ENCODE data around the gene SLC9A7.
A peak's percentile ranks its signal among the peaks of the same experiment; 100 is the strongest.

The SLC9A7 gene

DNA sequence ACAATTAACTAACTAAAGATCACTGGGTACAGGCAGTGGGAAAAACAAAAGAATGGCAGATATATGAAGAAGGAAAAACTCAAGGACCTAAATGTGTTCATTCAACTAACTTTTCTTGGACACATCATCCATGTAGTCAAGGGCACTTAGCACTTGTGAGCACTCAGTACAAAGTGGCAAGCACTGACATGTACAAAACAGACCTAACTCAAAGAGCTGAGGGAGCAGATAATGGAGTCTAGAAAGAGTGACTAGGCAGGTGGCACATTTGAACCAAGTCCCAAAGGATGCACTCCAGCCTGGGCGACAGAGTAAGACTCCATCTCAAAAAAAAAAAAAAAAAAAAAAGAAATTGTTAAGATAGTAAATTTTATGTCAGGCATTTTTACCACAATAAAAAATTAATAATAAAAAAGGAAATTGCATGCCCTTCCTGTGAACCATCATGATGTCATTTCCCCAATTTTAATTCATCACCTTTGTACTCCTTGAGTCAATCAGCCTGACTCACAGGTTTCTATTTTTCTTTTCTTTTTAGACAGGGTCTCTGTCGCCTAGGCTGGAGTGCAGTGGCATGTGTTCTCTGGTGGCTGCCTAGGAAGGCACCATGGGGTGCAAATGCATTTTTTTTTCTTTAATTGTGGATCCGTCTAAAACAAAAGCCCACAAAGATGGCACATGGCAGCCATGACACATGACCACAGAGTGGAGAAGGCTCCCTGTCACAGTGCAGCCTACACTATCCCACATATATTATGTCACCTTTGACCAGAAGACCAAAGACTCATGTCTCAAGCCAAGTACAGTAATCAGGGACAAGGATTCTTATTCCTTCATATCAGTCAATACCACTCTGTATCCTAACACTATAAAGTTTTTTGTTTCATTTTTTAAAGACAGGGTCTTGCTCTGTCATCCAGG is 93.4 kb downstream of the SLC9A7 start:
- H3K4me1 Mint-ChIP-seq (ENCODE audit: low read depth) = peaks cover 13% of the 10 kb centered on the region
- peak overlapping the region; percentile 58 for H3K27ac Mint-ChIP-seq
- H3K4me3 Mint-ChIP-seq = no peak overlapping the region
- no peaks in the 10 kb centered on the region for H3K27me3 Mint-ChIP-seq
- no peaks in the 10 kb centered on the region for H3K9me3 Mint-ChIP-seq (ENCODE audit: low read depth)
- peaks cover 8% of the 10 kb centered on the region for H3K36me3 Mint-ChIP-seq

DNA sequence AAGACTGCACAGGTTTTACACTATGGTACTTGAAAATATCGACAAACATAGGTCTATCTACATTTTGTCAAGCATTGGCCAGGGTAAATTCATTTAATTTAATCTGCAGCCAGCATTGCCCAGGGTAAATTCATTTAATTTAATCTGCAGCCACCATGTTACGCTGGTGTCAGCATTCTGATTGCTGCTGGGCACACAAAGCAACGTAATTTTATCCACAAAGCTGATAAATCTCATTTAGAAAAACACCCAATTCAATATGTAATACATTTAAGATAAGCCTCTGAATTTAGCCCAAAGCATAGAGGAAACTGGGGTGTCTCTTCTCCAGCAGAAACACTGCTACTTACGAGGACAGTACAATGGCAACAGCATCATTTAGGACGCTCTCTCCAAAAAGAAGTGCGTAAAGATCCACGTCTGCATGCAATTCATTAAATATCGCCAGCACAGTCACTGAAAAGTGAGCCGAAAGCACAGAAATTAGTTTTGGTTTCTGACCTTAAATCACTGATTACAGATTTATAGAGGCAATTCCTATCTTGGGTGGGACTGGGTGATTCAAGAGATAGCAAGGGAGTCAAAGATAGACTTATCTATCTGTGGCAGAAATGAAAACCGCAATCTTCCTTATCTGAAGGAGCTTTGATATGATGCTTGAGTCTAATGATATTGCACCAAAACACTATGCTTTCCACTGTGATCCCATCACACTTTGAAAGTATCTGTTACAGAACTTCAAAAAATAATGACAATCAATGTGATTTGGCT is 96.5 kb downstream of the SLC9A7 start:
- Mint-ChIP-seq H3K9me3 (ENCODE audit: low read depth) (no peaks in the 10 kb centered on the region), H3K27ac (no peak overlapping the region), H3K36me3 (peaks cover 5% of the 10 kb centered on the region), H3K4me1 (ENCODE audit: low read depth) (peaks cover 13% of the 10 kb centered on the region), H3K27me3 (no peaks in the 10 kb centered on the region), H3K4me3 (no peak overlapping the region)

DNA sequence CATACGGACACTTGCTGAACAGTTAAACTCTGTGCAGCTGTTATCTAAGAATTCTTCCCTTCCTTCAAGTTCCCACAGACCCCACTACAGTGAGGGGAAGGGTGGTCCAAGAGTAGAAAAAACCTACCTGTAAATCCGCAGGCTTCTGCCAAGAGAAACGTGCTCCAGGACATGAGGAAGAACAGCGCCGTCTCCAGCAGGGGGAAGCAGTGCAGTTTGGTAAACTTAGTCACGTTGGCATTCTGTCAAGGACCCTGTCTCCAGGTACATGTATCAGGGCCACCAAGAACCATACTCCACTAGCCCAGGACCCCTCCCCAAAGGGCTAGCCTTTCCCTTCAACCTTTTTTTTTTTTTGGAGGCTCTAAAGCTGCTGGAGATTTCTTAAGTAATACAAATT is 105.4 kb downstream of the SLC9A7 start:
- Mint-ChIP-seq H3K27ac (no peak overlapping the region), H3K9me3 (ENCODE audit: low read depth) (no peaks in the 10 kb centered on the region), H3K27me3 (no peaks in the 10 kb centered on the region), H3K4me3 (no peak overlapping the region), H3K4me1 (ENCODE audit: low read depth) (no peaks in the 10 kb centered on the region), H3K36me3 (peaks cover 6% of the 10 kb centered on the region)

DNA sequence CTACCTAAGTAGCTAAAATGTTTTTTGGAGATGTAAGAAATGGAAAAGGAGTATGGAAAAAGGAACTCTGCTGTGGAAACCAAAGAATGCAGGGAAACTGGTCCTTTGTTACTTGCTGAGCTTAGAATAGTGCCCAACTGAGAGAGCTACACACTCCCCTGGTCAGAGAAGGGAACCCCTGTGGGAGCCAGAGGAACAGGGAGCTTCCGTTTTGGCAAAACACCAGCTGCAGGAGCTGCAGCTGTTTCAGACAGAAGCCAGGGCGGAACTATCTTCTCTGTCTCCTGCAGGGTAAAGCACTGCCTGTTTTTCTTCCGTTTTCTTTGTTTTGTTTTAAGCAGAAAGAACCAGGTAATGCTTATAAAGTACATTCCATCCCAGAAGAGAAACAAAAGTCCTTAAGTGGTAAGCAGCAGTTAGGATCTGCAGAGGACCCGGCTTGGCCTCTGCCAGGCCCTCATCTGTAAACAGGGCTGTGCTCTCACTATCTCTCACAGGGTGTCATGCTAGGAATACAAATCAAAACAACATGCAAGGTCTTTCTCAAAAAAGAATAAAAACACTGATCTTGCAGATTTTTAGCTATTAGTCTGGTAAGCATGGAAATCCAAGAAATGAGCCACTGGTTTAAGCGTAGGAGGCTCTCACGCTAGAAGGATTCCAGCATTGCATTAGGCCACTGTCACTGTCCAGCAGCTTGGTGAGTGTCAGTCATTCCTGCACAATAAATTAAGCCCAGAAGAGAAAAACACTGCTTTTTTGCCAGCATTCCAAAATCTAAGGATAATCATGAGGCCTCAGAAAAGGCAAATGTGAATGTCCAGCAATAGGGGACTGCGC is 109.3 kb downstream of the SLC9A7 start:
- no peaks in the 10 kb centered on the region for H3K27me3 Mint-ChIP-seq
- H3K27ac Mint-ChIP-seq = no peak overlapping the region
- no peaks in the 10 kb centered on the region for H3K9me3 Mint-ChIP-seq (ENCODE audit: low read depth)
- no peak overlapping the region for H3K4me3 Mint-ChIP-seq
- no peaks in the 10 kb centered on the region for H3K4me1 Mint-ChIP-seq (ENCODE audit: low read depth)
- H3K36me3 Mint-ChIP-seq = peaks cover 6% of the 10 kb centered on the region

DNA sequence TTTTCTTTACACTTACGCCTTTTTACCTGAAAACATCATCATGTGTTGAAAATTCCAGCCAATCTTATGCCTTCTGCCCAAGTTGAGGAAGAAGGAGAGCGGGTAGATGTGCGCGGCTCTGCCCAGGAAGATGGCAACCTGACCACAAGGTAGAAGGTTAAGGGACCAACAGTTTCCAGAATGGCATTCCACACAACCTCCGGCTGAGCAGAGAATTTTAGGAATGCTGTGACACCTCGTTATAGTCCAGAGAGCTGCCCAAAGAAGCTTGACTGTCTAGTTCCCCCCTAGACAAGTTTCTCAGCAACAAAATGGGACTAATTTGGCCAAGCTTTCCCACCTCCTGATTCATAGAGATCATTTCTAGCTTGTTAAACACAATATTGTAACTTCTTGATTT is 110.3 kb downstream of the SLC9A7 start:
- H3K9me3 Mint-ChIP-seq (ENCODE audit: low read depth) = no peaks in the 10 kb centered on the region
- H3K4me1 Mint-ChIP-seq (ENCODE audit: low read depth) = no peaks in the 10 kb centered on the region
- no peak overlapping the region for H3K27ac Mint-ChIP-seq
- H3K36me3 Mint-ChIP-seq = peaks cover 6% of the 10 kb centered on the region
- H3K27me3 Mint-ChIP-seq = no peaks in the 10 kb centered on the region
- no peak overlapping the region for H3K4me3 Mint-ChIP-seq

DNA sequence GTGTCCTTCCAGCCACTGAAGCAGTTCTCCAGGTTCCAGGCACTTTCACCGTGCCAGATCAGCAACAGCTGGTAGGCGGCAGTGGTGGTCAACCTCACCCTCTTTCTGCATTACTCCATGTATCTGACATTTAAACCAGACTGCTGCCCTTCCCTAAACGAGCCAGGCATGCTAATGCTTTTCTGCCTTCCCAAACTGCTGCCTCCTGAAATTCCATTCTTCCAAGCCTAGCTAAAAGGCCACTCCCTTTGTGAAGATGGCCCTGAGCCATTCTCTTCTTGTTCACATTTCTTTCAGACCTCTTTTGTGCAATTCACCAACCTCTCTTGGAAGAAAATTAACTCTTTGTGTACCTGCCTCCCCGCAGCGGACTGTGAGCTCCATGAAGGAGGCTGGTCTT is 111.7 kb downstream of the SLC9A7 start:
- Mint-ChIP-seq H3K9me3 (ENCODE audit: low read depth) (no peaks in the 10 kb centered on the region), H3K4me1 (ENCODE audit: low read depth) (no peaks in the 10 kb centered on the region), H3K36me3 (peaks cover 9% of the 10 kb centered on the region), H3K27ac (no peak overlapping the region), H3K4me3 (no peak overlapping the region), H3K27me3 (no peaks in the 10 kb centered on the region)

DNA sequence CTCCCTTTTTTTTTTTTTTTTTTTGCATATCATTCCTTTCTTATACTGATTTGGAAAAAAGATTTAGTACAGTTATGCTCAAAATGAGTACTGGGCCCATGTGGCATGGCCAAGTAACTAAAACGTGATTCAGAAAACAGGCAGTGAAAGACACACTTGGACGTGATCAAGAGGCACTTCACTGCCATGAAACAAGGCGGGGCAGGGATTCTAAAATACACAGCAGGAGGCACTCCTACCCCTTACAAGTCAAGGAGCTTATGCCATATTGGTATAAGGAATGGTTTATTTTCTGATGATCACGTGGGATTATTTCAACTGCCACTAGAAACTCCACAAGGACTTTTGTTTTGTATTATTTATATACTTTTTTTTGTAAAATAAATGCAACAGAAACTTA is 113.3 kb downstream of the SLC9A7 start:
- Mint-ChIP-seq H3K27me3 (no peaks in the 10 kb centered on the region), H3K4me1 (ENCODE audit: low read depth) (peaks cover 3% of the 10 kb centered on the region), H3K4me3 (no peak overlapping the region), H3K27ac (no peak overlapping the region), H3K9me3 (ENCODE audit: low read depth) (no peaks in the 10 kb centered on the region), H3K36me3 (peaks cover 7% of the 10 kb centered on the region)

DNA sequence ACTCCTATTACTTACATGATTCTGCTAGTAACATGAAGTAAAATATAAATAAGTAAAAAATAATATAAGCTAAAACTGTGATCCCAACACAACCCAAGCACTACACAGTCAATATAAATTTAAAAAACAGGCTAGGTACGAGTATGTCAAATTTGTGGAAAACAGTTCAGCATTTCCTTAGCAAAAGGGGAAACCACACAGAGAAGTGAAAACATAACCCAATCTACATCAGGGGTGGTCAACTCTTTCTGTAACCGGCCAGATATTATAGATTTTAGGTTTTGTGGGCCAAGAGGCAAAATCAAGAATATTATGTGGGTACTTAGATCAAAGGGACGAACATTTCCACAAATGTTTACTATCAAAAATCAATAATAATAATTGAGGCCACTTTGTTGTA is 115.3 kb downstream of the SLC9A7 start:
- no peak overlapping the region for H3K4me3 Mint-ChIP-seq
- no peak overlapping the region for H3K27ac Mint-ChIP-seq
- H3K4me1 Mint-ChIP-seq (ENCODE audit: low read depth) = peaks cover 3% of the 10 kb centered on the region
- H3K9me3 Mint-ChIP-seq (ENCODE audit: low read depth) = no peaks in the 10 kb centered on the region
- no peaks in the 10 kb centered on the region for H3K27me3 Mint-ChIP-seq
- peaks cover 3% of the 10 kb centered on the region for H3K36me3 Mint-ChIP-seq

DNA sequence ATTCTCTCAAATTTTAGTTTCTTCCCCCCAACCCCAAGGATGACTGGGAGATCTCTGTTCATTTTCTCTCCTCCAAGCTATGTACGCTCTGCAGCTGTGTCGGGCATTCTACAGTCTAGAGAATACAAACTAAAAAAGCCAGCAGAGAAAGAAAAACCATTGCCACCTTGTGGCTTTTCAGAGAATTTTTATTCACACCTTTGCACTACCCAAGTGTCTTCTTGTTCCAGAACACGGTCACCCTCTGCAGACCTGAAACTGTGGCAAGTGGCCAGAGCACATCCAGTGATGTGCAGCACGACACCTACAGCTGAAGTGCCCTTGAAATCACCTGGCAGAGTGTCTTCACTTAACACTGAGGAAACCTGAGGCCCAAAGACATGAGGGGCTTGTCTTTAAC is 116.8 kb downstream of the SLC9A7 start:
- Mint-ChIP-seq H3K4me3 (no peak overlapping the region), H3K36me3 (peaks cover 3% of the 10 kb centered on the region)

DNA sequence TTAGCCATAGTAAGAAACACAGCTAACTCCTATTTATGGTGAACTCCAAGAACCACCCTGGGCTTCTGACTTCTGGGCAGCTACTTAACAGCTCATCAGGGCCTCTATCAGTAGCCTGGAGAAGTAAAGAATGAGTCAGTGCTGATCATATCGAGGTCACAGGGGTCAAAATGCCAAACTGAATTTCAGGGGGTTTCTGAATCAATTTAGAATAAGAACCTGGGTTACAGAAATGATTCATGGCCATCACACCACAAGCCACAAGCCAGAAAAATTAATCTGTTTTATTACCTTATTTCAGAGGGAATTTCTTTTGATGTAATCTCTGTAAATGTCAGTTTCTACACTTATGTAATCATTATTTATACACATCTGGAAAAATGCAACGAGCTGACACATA is 121.0 kb downstream of the SLC9A7 start:
- no peaks in the 10 kb centered on the region for H3K27me3 Mint-ChIP-seq
- peaks cover under 1% of the 10 kb centered on the region for H3K36me3 Mint-ChIP-seq
- no peaks in the 10 kb centered on the region for H3K9me3 Mint-ChIP-seq (ENCODE audit: low read depth)
- H3K4me3 Mint-ChIP-seq = no peak overlapping the region
- H3K27ac Mint-ChIP-seq = no peak overlapping the region
- peaks cover 25% of the 10 kb centered on the region for H3K4me1 Mint-ChIP-seq (ENCODE audit: low read depth)

More for the DNA sequence above, 116.8 kb downstream of the SLC9A7 start:
- H3K27ac Mint-ChIP-seq = no peak overlapping the region
- no peaks in the 10 kb centered on the region for H3K9me3 Mint-ChIP-seq (ENCODE audit: low read depth)
- H3K27me3 Mint-ChIP-seq = no peaks in the 10 kb centered on the region
- H3K4me1 Mint-ChIP-seq (ENCODE audit: low read depth) = peaks cover 12% of the 10 kb centered on the region

DNA sequence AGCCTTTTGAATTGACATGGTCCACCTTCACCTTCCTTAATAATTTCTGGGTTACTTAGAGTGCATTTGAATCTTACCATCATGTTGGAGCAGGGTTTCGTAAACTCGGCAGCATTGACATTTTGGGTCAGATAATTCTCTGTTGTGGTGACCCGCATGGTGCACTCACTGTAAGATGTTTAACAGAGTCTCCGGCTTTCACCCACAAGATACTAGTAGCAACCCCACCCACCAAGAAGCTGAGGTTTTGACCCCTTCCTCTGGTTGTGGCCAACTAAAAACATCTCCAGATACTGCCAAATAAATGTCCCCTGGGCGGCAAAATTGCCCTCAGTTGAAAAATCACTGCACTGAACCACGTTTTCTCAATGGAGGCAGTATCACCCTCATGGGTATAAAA is 122.7 kb downstream of the SLC9A7 start:
- no peaks in the 10 kb centered on the region for H3K36me3 Mint-ChIP-seq
- no peak overlapping the region for H3K27ac Mint-ChIP-seq
- peaks cover 22% of the 10 kb centered on the region for H3K4me1 Mint-ChIP-seq (ENCODE audit: low read depth)
- no peaks in the 10 kb centered on the region for H3K9me3 Mint-ChIP-seq (ENCODE audit: low read depth)
- no peaks in the 10 kb centered on the region for H3K27me3 Mint-ChIP-seq
- no peak overlapping the region for H3K4me3 Mint-ChIP-seq

DNA sequence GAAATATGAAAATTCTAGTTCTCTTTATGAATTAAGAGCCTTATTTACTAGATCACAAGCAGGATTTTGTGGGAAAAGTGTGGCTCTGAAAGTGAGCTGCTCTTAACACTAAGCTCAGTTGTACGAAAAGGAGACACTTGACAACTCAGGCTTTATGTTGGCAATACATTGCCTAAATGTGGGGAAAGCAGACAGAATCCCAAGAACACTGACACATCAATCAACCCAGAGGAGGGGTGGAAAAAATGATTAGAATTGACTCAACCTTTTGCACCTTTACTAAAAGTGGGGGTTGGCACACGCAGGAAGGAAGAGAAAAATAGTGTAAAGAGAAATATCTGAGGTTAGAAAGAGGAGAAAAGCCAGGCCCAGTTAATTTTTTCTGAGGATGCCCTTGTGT is 123.7 kb downstream of the SLC9A7 start:
- Mint-ChIP-seq H3K36me3 (peaks cover 4% of the 10 kb centered on the region), H3K27ac (peak overlapping the region; percentile 72)

DNA sequence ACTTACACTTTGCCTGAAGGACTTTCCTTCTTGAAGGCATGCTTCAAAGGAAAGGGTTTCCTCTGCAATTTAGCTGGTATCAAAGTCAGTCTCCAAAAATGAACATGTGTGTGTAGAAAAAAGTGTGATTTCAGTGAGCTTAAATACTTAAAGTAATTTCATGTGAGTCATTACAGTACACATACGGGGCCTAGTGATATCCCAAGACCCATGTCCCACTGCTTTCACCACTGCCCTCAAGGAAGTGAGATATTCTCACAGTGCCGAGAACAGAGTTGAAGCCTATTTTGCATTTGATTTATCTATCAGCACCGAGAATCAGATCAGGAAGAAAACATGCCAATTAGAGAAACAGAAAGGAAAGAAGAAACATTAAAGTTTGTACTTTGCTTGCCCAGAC is 124.3 kb downstream of the SLC9A7 start:
- peaks cover 4% of the 10 kb centered on the region for H3K36me3 Mint-ChIP-seq
- H3K4me1 Mint-ChIP-seq (ENCODE audit: low read depth) = peaks cover 22% of the 10 kb centered on the region
- no peaks in the 10 kb centered on the region for H3K9me3 Mint-ChIP-seq (ENCODE audit: low read depth)
- H3K27me3 Mint-ChIP-seq = no peaks in the 10 kb centered on the region
- no peak overlapping the region for H3K4me3 Mint-ChIP-seq
- peak overlapping the region; percentile 72 for H3K27ac Mint-ChIP-seq

More for the DNA sequence above, 123.7 kb downstream of the SLC9A7 start:
- H3K27me3 Mint-ChIP-seq = no peaks in the 10 kb centered on the region
- H3K4me3 Mint-ChIP-seq = peak overlapping the region; percentile 42
- H3K4me1 Mint-ChIP-seq (ENCODE audit: low read depth) = peaks cover 22% of the 10 kb centered on the region
- no peaks in the 10 kb centered on the region for H3K9me3 Mint-ChIP-seq (ENCODE audit: low read depth)

DNA sequence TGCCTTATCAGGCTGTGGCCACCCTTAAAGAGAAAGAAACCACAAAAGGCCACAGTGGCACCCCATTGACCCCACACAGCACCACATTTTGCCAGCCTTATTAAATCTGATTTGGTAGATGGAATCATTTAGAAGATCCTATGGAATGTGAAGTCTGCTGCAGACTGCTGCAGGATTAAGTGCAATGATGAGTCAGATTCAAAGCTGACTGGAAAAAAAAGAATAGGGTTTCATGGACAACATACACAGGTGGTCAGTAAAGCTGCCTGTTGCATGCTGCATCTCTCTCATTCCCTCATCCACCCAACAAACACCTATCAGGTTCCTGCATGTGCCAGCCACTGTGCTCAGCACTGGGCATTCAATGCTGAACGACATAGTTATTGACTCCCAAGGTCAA is 128.8 kb downstream of the SLC9A7 start:
- Mint-ChIP-seq H3K4me1 (ENCODE audit: low read depth) (peaks cover 18% of the 10 kb centered on the region), H3K36me3 (peaks cover 9% of the 10 kb centered on the region), H3K27ac (no peak overlapping the region)

More for the DNA sequence above, 128.8 kb downstream of the SLC9A7 start:
- Mint-ChIP-seq H3K4me3 (no peak overlapping the region), H3K9me3 (ENCODE audit: low read depth) (no peaks in the 10 kb centered on the region), H3K27me3 (peaks cover 2% of the 10 kb centered on the region)
